ENCODE results near the gene TXNRD2.

GRCh38 chr22:19855504-19856409, 85.9 kb downstream of the TXNRD2 start:
- no peak for TF ChIP-seq POLR2A (IDR thresholded peaks at IDR 0.05)
- no peak for TF ChIP-seq CTCF (IDR thresholded peaks at IDR 0.05)

All from thyroid gland (tissue), 4 donors.